ENCODE results near the gene UCP1.

DNA sequence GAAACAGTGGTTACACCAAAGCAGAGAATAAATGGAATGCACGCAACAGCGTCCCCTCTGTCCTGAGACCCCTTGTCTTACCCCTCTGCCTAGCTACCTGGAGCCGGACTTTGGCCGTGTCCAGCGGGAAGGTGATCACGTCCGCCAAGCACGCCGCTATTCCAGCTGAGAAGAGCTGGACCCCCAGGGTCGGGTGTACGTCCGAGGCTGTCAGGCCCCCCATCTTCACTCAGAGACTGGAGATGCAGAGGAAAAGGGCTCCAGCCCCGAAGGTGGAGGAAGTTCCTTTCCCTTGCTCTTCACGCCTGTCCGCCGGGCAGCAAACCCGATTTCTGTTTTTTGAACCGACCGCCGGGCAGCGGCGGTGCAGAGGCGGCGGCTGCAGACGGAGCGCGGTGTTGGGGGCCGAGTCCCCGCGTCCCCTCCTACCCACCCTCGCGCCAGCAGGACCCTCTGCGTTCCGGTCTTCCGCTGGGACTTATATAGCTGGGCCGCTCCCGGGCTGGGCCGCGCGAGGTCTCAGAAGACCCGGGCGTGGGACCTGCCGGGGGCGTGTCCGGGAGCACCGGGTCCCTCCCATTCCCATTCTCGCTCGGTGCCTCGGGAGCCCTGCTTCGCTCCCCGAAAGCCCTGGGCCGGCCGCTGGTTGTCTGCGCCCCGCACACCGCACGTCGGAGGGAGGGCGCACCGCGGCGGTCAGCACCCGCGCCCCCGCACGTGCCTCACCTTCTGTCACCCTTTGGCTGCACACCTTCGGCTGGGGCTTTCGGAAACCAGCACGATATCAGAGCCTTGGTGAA lies at the start of gene UCP1:
- TF ChIP-seq, protein P1, sequence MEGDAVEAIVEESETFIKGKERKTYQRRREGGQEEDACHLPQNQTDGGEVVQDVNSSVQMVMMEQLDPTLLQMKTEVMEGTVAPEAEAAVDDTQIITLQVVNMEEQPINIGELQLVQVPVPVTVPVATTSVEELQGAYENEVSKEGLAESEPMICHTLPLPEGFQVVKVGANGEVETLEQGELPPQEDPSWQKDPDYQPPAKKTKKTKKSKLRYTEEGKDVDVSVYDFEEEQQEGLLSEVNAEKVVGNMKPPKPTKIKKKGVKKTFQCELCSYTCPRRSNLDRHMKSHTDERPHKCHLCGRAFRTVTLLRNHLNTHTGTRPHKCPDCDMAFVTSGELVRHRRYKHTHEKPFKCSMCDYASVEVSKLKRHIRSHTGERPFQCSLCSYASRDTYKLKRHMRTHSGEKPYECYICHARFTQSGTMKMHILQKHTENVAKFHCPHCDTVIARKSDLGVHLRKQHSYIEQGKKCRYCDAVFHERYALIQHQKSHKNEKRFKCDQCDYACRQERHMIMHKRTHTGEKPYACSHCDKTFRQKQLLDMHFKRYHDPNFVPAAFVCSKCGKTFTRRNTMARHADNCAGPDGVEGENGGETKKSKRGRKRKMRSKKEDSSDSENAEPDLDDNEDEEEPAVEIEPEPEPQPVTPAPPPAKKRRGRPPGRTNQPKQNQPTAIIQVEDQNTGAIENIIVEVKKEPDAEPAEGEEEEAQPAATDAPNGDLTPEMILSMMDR (IDR thresholded peaks at IDR 0.05) = no peak
- TF ChIP-seq POLR2A (IDR thresholded peaks at IDR 0.05) = no peak

Measured in lower leg skin (tissue), 3 donors.